Measurements from ENCODE around the gene NSUN2.
A peak's percentile ranks its signal among the peaks of the same experiment; 100 is the strongest.
"Not testable (repeated sequence)": the region's sequence is repeated elsewhere in the genome, so short reads cannot be mapped to it uniquely, and the experiment has no call there.

Gene NSUN2

DNA sequence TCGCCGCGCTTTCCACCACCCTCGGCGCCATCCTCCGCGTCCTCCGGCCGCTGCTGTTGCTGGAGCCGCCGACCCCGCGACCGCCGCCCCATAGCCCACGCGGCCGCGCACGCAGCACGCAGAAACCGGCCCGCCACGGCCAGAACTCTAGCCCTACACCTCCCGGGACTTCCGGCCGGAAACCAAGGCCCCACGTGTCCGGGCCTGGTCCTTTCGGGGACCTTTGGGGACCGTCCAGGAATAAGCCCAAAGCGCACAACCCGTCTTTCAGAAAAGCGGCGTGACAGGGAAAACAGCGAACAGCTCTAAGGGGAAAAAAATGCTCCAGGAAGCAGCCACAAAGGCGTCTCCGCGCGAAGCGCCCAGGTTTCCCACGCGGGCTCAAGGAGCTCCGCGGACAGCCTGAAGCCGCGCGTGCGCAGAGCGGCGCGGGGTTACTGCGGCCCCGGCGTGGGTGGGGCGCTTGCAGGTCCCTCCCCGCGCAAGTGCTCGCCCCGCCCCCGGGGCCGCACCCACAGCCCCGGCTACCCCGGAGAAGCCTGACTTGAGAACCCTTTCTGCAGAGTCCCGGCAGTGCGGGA lies at the start of gene NSUN2, which contains the start of gene SRD5A1:
TSS of gene NSUN2 (minus strand) at position 157 of the 581 bp plus-strand sequence. CDS start at position 92, 65 bp downstream.
TSS of gene SRD5A1 (plus strand) at position 553 of the 581 bp plus-strand sequence. CDS start 137 bp downstream, outside the sequence.
- DNase-seq: peak; percentile 89

DNA sequence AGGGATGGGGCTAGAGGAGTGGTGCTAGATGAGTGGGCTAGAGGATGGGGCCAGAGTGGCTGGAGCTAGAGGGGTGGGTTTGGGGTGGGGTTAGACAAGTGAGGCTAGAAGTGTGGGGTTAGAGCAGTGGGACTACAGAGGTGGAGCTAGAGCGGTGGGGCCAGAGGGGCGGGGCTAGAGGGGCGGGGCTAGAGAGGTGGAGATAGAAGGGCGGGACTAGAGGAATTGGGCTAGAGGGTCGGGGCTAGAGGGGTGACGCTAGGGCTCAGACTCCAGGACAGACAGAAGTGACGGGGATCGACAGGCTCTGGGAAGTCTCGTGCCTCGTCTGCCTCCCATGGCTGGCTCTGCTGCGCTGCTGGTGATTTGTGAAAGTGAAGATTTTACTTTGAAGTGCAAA lies 49.4 kb upstream of the NSUN2 start:
- DNase-seq: no peak

DNA sequence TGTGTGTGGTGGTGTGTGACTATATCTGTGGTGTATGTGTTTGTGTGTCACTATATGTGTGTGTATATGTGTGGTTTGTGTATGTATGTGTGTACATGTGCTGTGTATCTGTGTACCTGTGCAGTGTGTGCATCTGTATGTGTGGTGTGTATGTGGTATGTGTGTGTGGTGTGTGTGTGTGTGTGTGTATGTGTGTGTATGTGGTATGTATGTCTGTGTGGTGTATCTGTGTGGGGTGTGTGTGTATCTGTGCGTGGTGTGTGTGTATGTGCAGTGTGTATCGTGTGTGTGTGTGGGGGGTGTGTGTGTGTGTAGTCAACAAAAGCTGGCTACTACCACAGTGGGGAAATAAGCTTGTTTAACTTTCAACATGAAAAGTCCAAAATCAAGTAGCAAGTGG lies 48.8 kb upstream of the NSUN2 start:
- DNase-seq: no peak

DNA sequence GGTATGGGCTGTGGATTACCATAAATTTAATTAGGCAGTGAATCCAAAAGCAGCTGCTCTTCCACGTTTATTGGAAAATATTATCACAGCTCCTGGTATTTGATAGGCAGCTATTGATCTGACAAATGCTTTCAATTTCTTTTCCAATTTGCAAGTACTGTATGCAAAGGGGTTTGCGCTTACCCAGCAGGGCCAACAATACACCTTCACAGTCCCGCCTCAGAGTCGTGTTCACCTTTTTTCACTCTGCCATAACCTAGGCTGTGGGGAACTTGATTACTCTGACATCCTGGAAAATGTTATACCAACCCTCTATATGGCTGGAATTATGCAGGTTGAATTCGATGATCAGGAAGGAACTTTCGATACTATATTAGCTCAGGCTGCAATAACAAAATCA lies 48.1 kb upstream of the NSUN2 start:
- no peak for DNase-seq

DNA sequence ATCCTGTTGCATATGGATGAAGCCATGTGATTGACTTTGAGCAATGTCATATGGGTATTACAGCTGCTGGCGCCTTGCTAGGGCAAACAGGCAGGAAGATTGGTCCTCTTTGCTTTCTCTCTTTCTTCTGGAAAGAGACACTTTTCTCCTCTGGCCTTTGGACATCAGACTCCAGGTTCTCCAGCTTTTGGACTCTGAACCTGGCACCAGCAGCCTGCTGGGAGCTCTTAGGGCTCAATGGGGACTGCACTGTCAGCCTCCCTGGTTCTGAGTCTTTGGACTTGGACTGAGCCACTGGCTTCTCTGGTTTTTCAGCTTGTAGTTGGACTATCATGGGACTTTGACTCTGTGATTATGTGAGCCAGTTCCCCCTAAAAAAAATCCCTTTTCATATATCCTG lies 45.5 kb upstream of the NSUN2 start:
- no peak for DNase-seq

DNA sequence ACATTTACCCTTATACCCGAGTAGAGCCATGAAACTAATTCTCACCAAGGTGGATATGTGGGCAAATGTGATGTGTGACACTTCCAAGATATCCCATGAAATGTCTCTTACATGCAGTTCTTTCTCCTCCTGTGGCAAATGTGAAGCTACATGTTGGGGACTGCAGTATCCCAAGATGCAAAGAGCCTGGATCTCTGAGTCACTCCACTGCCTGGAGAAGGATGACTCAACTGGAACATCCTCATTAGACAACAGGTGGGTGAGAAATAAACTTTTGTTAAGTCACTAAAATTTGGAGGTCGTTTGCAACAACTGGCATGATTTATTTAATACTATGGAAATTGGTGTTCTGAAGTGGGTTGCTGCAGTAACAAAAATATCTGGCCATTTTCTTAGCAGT lies 43.9 kb upstream of the NSUN2 start:
- no peak for DNase-seq

DNA sequence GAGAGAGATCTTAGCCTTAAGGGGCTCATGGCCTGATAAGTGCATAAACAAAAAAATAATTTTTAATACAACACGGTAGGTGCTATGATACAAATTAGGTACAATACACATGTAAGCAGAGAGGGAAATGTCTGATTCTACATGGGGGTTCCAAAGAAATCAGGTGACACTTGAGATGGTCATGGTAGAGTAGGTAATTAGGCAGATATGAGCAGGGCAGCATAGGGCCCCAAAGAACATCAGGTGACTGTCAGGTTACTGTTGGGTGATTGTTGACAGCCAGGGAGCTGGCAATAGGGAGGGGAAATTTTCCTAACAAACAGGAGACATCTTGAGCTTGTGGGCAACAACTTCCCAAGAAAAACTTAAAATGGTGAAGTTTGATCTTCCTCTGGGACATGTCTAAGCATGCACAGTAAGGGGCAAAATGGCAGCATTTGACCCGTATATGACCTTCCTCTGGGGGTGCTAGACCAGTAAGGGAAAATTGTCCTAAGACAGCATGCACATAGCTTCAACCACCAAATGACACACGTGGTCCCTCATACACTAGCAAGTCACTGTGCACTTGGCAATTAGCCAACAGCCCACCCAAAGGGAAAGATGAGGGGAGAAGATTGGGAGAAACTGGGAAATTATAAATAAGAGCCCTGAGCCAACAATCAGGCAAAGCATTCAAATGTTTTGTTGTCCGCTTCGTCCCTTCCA lies 43.1 kb upstream of the NSUN2 start:
- no peak for DNase-seq

DNA sequence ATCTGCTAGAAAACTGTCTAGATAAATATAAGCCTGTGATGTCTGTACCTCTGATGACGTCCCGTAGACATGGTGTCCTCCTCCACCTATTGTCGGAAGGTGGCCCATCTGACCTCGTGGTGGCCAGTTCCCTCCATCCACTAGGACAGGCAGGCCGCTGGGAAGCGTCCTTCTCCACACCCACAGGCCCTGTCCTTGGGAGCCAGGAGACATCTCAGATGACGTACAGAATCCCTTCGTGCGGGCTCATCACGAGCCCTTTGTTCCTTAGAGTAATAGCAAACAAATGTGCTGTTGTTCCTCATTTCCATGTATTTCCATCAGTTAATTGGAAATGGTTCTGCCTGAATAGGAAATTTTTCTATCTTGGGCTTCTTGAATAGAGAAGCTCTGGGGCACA lies 42.0 kb upstream of the NSUN2 start:
- no peak for DNase-seq

DNA sequence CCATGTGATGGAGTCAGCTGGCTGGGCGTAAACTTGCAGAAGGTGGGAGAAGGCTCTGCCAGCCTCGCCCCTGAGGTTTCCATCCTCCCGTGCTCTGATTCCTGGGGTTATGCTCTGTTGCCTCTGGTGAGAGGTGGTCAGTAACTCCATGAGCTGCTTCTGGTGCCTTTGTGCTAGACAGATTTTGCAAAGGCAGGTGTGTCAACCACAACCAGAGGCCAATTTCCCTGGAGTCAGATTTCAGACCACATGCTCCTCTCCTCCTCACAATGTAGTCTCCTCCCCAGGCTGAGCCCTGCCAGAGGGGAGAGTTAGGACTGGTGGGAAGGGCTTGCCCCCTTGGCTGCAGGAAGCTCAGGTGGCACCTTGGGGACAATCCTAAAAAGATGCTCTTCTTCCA lies 41.6 kb upstream of the NSUN2 start:
- no peak for DNase-seq

DNA sequence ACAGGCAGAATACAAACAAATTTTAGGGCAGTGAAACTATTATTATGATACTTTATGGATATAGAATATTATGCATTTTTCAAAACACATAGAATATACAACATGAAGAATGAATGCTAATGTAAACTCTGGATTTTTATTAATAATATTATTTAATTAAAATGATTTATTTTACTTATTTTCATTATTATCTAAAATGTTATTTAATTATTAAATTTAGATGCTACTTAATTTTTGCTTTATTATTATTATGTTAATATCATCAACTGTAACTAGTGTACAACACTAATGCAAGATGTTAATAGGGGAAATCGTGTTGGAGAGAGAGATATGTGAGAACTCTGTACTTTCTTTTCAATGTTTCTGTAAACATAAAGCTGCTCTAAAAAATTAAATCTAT lies 41.1 kb upstream of the NSUN2 start:
- no peak for DNase-seq

DNA sequence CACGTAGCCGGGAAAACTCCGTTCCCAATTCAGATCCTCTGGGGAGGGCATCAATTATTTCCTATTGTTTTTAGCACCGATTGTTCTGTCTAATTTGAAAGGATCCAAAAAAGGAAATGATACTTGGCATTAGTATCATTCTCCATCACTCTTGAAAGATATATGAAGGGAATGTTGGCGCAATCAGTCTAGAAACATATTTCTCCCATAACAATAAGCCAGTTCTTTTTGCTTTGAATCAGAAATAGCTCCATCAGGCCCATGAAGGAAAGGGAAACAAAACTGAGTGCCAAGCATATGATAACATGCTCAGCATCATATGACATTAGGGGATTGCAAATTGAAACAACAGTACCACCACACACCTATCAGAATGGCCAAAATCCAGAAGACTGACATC lies 40.2 kb upstream of the NSUN2 start:
- DNase-seq: no peak

DNA sequence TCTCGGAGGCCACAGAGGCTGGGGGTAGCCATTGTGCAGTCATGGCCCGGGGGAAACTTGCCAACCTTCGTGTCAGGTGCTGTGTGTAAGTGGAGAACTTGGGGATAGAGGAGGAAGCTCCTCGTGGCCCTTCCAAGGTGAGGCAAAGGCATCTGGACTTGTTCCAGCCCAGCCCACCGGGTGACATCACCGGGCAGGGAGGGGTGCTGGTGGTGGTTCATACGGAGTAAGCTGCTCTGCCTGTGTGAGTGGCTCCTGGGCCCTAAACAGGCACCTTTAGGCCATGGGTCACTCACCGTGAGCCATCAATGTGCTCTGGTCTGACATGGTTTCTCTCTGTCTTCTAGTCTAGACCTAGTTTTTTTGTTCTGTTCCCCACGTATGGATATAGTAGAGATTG lies 35.9 kb upstream of the NSUN2 start:
- not testable (repeated sequence) for DNase-seq

DNA sequence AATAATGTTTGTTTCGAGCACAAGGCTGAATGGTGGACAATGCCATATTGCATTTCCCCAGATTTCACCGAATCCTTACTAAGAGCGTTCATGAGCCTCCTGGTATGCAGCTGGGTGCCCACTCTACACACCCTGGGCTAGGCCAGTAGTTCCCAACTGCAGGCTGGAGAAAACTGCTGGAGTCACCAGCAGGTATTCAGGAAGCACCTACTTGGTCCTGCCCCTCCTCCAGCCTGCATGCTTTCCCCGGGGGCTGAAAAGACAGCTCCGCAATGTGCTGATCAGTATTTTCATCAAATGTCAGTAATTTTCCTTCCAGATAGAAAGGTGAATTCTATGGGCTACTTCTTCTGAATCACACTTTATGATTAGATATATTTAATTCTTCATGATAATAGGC lies 34.8 kb upstream of the NSUN2 start:
- DNase-seq: no peak

DNA sequence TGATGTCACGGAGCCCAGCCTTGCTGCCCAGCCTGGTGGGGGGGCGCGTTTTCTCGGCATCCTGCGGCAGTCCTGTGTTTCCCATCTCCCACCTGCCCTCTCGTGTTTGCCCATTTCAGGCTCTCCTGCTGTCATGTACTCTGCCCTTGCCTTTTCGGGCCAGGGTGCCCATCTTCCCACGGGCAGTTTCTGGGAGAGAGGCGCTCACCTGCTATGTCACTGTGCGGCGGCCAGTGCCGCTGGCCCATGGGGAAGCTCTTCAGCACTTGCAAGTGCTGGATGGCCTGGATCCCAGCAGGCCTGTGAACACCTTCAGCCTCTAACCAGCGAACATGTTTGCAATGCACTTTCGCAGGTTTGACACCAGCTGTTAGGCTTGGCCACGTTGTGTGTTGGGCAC lies 33.9 kb upstream of the NSUN2 start:
- no peak for DNase-seq

DNA sequence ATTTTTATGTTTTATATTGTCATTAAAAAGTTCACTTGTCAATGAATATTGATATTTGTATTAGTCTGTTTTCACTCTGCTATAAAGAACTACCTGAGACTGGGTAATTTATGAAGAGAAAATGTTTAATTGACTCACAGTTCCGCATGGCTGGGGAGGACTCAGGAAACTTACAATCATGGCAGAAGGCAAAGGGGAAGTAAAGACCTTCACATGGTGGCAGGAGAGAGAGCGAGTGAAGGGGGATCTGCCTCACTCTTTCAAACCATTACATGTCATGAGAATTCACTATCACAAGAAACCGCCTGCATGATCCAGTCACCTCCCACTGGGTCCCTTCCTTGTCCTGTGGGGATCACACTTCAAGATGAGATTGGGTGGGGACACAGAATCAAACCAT lies 27.8 kb upstream of the NSUN2 start:
- DNase-seq: no peak

DNA sequence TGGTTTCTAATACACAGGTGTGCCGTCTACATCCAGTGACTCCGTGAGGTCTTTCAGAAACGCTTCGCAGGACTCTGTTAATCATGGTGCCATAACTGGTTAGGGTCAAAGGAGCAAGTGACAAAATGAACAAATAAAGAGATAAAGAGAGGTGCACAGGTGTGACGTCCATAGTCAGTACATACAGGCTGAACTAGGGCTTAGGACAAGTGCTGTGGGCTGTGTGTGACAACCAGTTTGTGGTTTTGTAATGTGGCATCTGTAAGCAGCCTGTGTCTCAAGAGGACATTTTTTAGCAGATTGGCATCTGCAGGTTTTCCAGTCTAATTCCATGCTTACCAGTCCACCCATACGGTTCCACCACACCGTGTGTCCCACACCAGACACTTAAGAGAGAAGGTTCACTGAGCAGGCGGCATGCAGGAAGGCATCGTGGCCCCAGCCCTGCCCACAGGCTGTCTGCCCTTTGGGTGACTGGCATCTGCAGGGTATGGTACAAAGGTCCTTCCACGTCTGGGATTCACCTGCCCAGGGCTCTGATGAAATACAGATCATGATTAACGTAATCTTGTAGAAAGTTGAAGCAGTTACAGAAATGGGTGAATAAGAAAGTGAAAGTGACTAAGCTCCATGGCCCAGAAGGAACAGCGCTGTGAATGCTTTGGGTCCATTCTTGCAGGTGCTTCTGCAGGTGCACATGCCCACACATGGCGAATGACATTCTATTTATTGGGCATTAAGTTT lies 27.3 kb upstream of the NSUN2 start:
- no peak for DNase-seq

DNA sequence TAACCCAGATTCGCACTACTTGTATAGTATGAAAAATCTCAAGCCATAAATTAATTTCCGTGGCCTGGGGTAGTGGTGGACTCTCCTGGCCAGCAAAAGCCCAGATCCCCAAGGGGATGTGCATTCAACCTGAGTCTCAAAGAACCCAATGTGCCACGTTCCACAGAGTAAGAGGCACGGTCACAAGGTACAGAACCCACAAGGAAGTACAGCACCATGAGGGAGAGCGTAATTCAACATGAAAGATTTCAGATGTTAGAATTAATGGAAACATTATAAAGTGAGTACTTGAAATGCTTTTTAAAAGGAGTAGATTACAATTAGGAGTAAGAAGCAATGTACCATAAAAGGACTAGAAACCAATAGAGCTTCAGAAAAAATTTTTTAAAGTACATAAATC lies 23.8 kb upstream of the NSUN2 start:
- DNase-seq: no peak

DNA sequence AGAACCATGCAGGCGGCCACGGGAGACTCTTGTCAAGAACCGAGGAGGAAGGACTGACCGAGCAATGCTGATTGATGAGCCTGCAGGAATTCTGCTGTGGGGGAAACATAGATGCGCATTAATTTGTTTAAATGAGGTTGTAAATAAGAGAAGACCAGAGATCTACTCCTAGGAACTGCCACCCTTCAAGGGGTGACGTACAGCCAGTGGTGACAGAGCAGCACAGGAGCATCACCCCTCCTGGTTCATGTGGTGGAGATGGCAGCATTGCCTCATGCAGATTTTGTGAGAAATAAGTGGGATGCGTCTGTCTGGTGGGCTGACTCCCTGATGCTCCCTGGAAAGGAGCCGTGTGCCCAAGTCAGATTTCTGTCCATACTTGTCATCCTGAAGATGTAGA lies 22.6 kb upstream of the NSUN2 start:
- no peak for DNase-seq

DNA sequence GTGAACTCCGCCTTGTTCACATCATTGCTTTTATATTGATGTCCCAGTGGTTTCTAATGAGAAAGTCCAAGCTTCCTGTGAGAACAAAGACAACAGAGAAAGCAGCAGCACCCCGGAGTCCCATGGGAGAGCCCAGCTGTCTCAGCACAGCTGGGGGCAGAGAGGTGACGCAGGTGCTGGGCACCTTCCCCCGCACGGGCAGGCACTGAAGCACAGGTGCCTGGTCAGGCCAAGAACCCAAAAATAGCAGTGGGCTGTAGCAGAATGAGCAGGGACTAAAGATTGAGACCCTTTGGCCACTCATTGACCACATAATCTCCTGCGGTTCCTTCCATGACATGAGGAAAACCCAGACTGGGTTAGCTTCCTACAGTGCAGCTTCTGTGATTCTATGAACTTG lies 19.2 kb upstream of the NSUN2 start:
- DNase-seq: no peak

DNA sequence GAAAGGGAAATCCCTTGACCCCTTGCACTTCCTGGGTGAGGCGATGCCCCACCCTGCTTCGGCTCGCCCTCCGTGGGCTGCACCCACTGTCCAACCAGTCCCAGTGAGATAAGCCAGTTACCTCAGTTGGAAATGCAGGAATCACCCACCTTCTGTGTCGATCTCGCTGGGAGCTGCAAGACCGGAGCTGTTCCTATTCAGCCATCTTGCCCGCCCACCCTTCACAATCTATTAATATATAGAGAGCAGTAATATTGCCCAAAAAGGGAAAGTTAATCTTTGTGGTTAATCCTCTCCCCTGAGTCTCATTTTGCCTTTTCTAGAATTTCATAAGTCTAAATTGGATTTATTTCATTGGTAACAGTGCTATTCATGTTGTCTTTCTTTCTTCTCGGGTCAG lies 16.8 kb upstream of the NSUN2 start:
- no peak for DNase-seq

DNA sequence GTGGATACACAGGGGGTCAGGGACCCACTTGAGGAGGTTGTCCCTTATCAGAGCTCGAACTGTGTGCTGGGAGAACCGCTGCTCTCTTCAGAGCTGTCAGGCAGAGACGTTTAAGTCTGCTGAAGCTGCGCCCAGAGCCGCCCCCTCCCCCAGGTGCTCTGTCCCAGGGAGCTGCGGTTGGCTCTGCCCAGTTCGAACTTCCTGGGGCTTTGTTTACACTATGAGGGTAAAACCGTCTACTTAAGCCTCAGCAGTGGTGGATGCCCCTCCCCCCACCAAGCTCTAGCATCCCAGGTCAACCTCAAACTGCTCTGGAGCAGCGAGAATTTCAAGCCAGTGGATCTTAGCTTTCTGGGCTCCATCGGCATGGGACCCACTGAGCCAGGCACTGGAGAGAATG lies 16.3 kb upstream of the NSUN2 start:
- no peak for DNase-seq

DNA sequence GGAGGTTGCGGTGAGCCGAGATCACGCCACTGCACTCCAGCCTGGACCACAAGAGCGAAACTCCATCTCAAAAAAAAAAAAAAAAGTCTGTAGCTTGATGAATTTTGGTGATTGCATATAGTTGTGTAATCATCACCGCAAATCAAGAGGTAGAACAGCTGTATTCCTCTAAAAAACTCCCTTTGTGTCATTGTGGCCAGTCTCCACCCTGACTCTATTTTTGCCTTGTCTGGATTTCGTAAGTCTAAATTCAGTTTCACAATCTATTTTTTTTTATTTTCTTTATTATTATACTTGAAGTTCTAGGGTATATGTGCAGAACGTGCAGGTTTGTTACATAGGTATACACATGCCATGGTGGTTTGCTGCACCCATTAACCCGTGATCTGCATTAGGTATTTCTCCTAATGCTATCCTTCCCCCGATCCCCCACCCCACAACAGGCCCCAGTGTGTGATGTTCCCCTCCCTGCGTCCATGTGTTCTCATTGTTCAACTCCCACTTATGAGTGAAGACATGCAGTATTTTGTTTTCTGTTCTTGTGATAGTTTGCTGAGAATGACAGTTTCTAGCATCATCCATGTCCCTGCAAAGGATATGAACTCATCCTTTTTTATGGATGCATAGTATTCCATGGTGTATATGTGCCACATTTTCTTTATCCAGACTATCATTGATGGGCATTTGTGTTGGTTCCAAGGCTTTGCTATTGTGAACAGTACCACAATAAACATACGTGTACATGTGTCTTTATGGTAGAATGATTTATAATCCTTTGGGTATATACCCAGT lies 12.9 kb upstream of the NSUN2 start:
- DNase-seq: not testable (repeated sequence)

DNA sequence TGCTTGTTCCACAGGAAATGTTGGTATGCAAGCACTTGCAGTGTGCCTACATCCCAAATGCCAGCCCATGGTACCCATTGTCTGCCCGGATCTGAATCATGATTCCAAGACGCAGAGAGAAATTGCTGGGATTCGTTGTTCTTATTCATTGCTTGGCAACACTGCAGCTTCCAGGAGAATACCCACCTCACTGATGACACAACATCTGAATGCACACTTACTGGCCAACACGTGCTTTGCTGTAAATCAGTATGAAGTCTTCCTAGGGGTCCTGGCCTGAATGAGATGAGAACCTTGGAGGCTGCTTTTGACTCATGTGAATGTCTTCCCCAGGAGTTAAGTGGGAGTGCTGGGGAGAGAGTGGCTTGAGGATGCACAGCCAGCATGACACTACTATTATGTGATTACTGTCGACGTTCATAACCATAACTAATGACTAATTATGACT lies 12.0 kb upstream of the NSUN2 start:
- no peak for DNase-seq
